ENCODE results near the gene FGGY.

FGGY gene

DNA sequence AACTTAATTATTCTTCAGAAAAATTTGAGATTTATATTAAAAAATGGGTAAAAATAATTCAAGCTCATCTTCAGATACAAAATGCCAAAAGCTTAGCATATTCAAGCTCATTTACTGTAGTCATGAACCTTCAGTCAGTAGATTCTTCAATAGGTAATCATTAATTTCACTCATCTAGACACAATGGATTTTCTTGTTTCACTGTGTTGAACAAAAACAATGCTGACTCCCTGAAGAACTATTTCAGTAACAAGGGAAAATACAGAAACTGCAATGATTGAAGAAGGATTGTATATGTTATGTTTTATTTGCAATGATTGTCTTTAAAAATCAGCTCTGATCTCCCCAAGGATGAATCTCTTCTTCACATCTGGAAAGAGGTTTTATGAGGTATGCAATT, 508.7 kb downstream of the FGGY start:
- DNase-seq, result no peak
